H9 (cell line): ENCODE data around the gene TSPAN31. TPM values are rescaled to one million over a fixed set of nuclear protein-coding genes. Genes with fewer than 3 reads are reported as not detected.

Experiments used
- DNase-seq: peaks from one replicate; pipeline ENCODE4 v3.0.0-alpha.2; 2017
- H2AFZ ChIP-seq: one replicate; pipeline ENCODE4 v1.6.1; 2013; ENCODE audit warnings: mild to moderate bottlenecking, low read length, control low read depth, moderate library complexity
- H2AK5ac ChIP-seq: 2 replicates; pipeline ENCODE4 v1.6.1; 2013; ENCODE audit warnings: low read length, control low read depth, mixed read lengths; ENCODE audit not compliant: insufficient read length
- H2BK120ac ChIP-seq: one replicate; pipeline ENCODE4 v1.6.1; 2013; ENCODE audit warnings: low read depth, mild to moderate bottlenecking, low read length, control low read depth, inconsistent platforms; ENCODE audit not compliant: poor library complexity, severe bottlenecking
- H2BK12ac ChIP-seq: 2 replicates; pipeline ENCODE4 v1.6.1; 2013; ENCODE audit warnings: low read length, control low read depth, mixed read lengths, low read depth; ENCODE audit not compliant: insufficient read length
- H2BK15ac ChIP-seq: 2 replicates; pipeline ENCODE4 v1.6.1; 2013; ENCODE audit warnings: low read depth, low read length, control low read depth
- H2BK20ac ChIP-seq: one replicate; pipeline ENCODE4 v1.6.1; 2013; ENCODE audit warnings: low read depth, mild to moderate bottlenecking, low read length, control low read depth, inconsistent platforms; ENCODE audit not compliant: poor library complexity, severe bottlenecking
- H2BK5ac ChIP-seq: 2 replicates; pipeline ENCODE4 v1.6.1; 2013; ENCODE audit warnings: low read length, control low read depth, mixed read lengths; ENCODE audit not compliant: insufficient read length
- H3K14ac ChIP-seq: 2 replicates; pipeline ENCODE4 v1.6.1; 2013; ENCODE audit warnings: low read length, control low read depth; ENCODE audit not compliant: insufficient read depth
- H3K18ac ChIP-seq: 2 replicates; pipeline ENCODE4 v1.6.1; 2013; ENCODE audit warnings: low read depth, mild to moderate bottlenecking, mixed read lengths, low read length, control low read depth; ENCODE audit not compliant: insufficient read length
- H3K23ac ChIP-seq: 2 replicates; pipeline ENCODE4 v1.6.1; 2013; ENCODE audit warnings: low read length, control low read depth, mixed read lengths, low read depth; ENCODE audit not compliant: insufficient read length
- H3K23me2 ChIP-seq: 2 replicates; pipeline ENCODE4 v1.6.1; 2013; ENCODE audit warnings: low read depth, mild to moderate bottlenecking, mixed read lengths, low read length, control low read depth; ENCODE audit not compliant: insufficient read length, poor library complexity, severe bottlenecking
- H3K27ac ChIP-seq: 2 replicates; pipeline ENCODE4 v1.5.1; 2013; ENCODE audit warnings: low read length, control low read depth, mixed read lengths, low read depth; ENCODE audit not compliant: insufficient read length
- H3K27me3 ChIP-seq: 2 replicates; pipeline ENCODE4 v1.6.1; 2013; ENCODE audit warnings: low read length, control low read depth, inconsistent platforms; ENCODE audit not compliant: insufficient read depth
- H3K4ac ChIP-seq: 2 replicates; pipeline ENCODE4 v1.6.1; 2013; ENCODE audit warnings: low read depth, mild to moderate bottlenecking, control low read depth, inconsistent platforms, low read length, moderate library complexity
- H3K4me1 ChIP-seq: 2 replicates; pipeline ENCODE4 v1.6.1; 2013; ENCODE audit warnings: low read length, control low read depth, inconsistent platforms; ENCODE audit not compliant: insufficient read depth
- H3K4me2 ChIP-seq: 2 replicates; pipeline ENCODE4 v1.6.1; 2013; ENCODE audit warnings: low read length, control low read depth, mixed read lengths; ENCODE audit not compliant: insufficient read length, insufficient read depth
- H3K56ac ChIP-seq: 2 replicates; pipeline ENCODE4 v1.6.1; 2013; ENCODE audit warnings: low read depth, mild to moderate bottlenecking, mixed read lengths, low read length, control low read depth; ENCODE audit not compliant: insufficient read length
- H3K79me1 ChIP-seq: 2 replicates; pipeline ENCODE4 v1.6.1; 2013; ENCODE audit warnings: low read depth, mild to moderate bottlenecking, moderate library complexity, low read length, control low read depth, inconsistent platforms; ENCODE audit not compliant: insufficient read depth, poor library complexity, severe bottlenecking
- H3K79me2 ChIP-seq: 2 replicates; pipeline ENCODE4 v1.6.1; 2013; ENCODE audit warnings: low read length, control low read depth, inconsistent platforms; ENCODE audit not compliant: insufficient read depth
- H3K9ac ChIP-seq: 2 replicates; pipeline ENCODE4 v1.6.1; 2013; ENCODE audit warnings: low read length, control low read depth, mixed read lengths; ENCODE audit not compliant: insufficient read length; ENCODE audit errors: extremely low read depth
- H3K9me3 ChIP-seq: one replicate; pipeline ENCODE4 v1.6.1; 2013; ENCODE audit warnings: low read depth, low read length, inconsistent platforms; ENCODE audit not compliant: control insufficient read depth
- H3T11ph ChIP-seq: one replicate; pipeline ENCODE4 v1.6.1; 2013; ENCODE audit warnings: mild to moderate bottlenecking, low read length, control low read depth, inconsistent platforms
- H4K20me1 ChIP-seq: one replicate; pipeline ENCODE4 v1.6.1; 2013; ENCODE audit not compliant: control insufficient read depth, insufficient read length, insufficient read depth
- H4K5ac ChIP-seq: 2 replicates; pipeline ENCODE4 v1.6.1; 2013; ENCODE audit warnings: low read depth, mild to moderate bottlenecking, mixed read lengths, low read length, control low read depth; ENCODE audit not compliant: insufficient read length
- H4K8ac ChIP-seq: replicated peaks from 2 replicates; pipeline ENCODE4 v1.6.1; 2013; ENCODE audit warnings: low read length, control low read depth, mixed read lengths, low read depth; ENCODE audit not compliant: insufficient read length
- H4K91ac ChIP-seq: 2 replicates; pipeline ENCODE4 v1.6.1; 2013; ENCODE audit warnings: low read depth, mild to moderate bottlenecking, moderate library complexity, mixed read lengths, low read length, control low read depth; ENCODE audit not compliant: insufficient read length
- H3K27ac Mint-ChIP-seq, 3 experiments: 2 replicates in 2 of 3; 3 replicates in 1 of 3; pipeline ENCODE4 v1.8.0; 2020 to 2021; ENCODE audit warnings: mixed read lengths in 3 of 3, mild to moderate bottlenecking in 1 of 3, moderate library complexity in 1 of 3
- H3K27me3 Mint-ChIP-seq: 2 replicates; pipeline ENCODE4 v1.8.0; 2021; ENCODE audit warnings: low read depth, mild to moderate bottlenecking, moderate library complexity, mixed read lengths
- H3K36me3 Mint-ChIP-seq, 3 experiments: 2 replicates in 2 of 3; 3 replicates in 1 of 3; pipeline ENCODE4 v1.8.0; 2020 to 2021; ENCODE audit warnings: low read depth in 3 of 3, mixed read lengths in 3 of 3; ENCODE audit not compliant: insufficient read depth in 1 of 3
- H3K4me1 Mint-ChIP-seq, 2 experiments: 2 replicates each; pipeline ENCODE4 v1.8.0; 2020; ENCODE audit warnings: mixed read lengths in 2 of 2
- H3K4me3 Mint-ChIP-seq, 2 experiments: 2 replicates in 1 of 2; 3 replicates in 1 of 2; pipeline ENCODE4 v1.8.0; 2020 to 2021; ENCODE audit warnings: mild to moderate bottlenecking in 2 of 2, mixed read lengths in 2 of 2, moderate library complexity in 1 of 2
- H3K9me3 Mint-ChIP-seq, 2 experiments: 2 replicates in 1 of 2; 3 replicates in 1 of 2; pipeline ENCODE4 v1.8.0; 2020; ENCODE audit warnings: mild to moderate bottlenecking in 2 of 2, mixed read lengths in 2 of 2, moderate library complexity in 1 of 2
- CTCF ChIP-seq: fragments of 200-600 bp; sonication (generic); conservative IDR thresholded peaks from 3 replicates; pipeline ENCODE4 v1.8.0; 2021; ENCODE audit warnings: antibody characterized with exemption, mild to moderate bottlenecking
- WGBS: extraction: QIAGEN DNeasy Blood & Tissue Kit; methylation state at CpG from one replicate; pipeline ENCODE4 v1.1.7; 2013; ENCODE audit warnings: missing lambda C conversion rate, low lambda C conversion rate, mixed read lengths; ENCODE audit not compliant: insufficient read length; ENCODE audit errors: extremely low coverage; 5-methylcytosine and 5-hydroxymethylcytosine counted together
- total RNA-seq: library from RNA; stranded (reverse); gene quantifications from 2 replicates; pipeline ENCODE4 v1.2.1, GENCODE V29; 2021

The TSPAN31 gene
- total RNA-seq, 1 experiment from 2014 or later = 20.0 TPM

- H2BK12ac ChIP-seq = no peak overlapping the region
- H3K4me2 ChIP-seq = no peak overlapping the region
- H3K27ac ChIP-seq = no peak overlapping the region
- H3K18ac ChIP-seq = no peak overlapping the region
- H2AK5ac ChIP-seq = no peak overlapping the region
- no peak overlapping the region for H3K56ac ChIP-seq
- H4K5ac ChIP-seq = no peak overlapping the region
- no CpG with 5 or more reads among the region's 20 CpGs for WGBS
- Mint-ChIP-seq H3K9me3 (no peaks in the 10 kb centered on the region), H3K4me1 (peaks cover 2 to 3% of the 10 kb centered on the region in 2 experiments; a peak in 3 of 4 replicates), H3K36me3 (peaks cover 14 to 52% (median 23%) of the 10 kb centered on the region in 3 experiments), H3K4me3 (no peak overlapping the region), H3K27ac (no peak overlapping the region), H3K27me3 (peaks cover 20% of the 10 kb centered on the region)
- no peak for DNase-seq
- no peak overlapping the region for H3K9ac ChIP-seq
- H3K4me1 ChIP-seq = no peaks in the 10 kb centered on the region
- no peak overlapping the region for H2BK120ac ChIP-seq
- no peaks in the 10 kb centered on the region for H3K23me2 ChIP-seq
- no peak overlapping the region for H4K91ac ChIP-seq
- H3K27me3 ChIP-seq = no peaks in the 10 kb centered on the region; the same call in 1 of the 2 replicates
- no peak overlapping the region for H3K4ac ChIP-seq
- no peak overlapping the region for H4K8ac ChIP-seq
- no peak overlapping the region for H3T11ph ChIP-seq
- no peak overlapping the region for H2BK20ac ChIP-seq
- no peak for TF ChIP-seq CTCF
- no peaks in the 10 kb centered on the region for H3K79me1 ChIP-seq
- no peak overlapping the region for H2AFZ ChIP-seq
- H2BK15ac ChIP-seq = no peak overlapping the region
- H3K9me3 ChIP-seq = no peaks in the 10 kb centered on the region
- no peak overlapping the region for H2BK5ac ChIP-seq
- H3K14ac ChIP-seq = no peak overlapping the region
- no peak overlapping the region for H3K23ac ChIP-seq
- no peaks in the 10 kb centered on the region for H3K79me2 ChIP-seq
- H4K20me1 ChIP-seq = no peaks in the 10 kb centered on the region
These were observed 24.8 kb upstream of the TSPAN31 start for GRCh38 chr12:57719777-57720605.
